K562 (cell line): ENCODE measurements around the gene RSPRY1. TPM values are rescaled to one million over a fixed set of nuclear protein-coding genes. Genes with fewer than 3 reads are reported as not detected.

Experiments
- ATAC-seq: fragments of 200-7000 bp; cut with Tn5 transposase; 3 replicates; pipeline ENCODE4 v1.9.1; 2020; ENCODE audit warnings: moderate library complexity
- BruUV-seq: library from RNA; stranded (reverse); fragments of 400-500 nt; replicated peaks from 2 replicates; lab custom pipeline; 2021; lab: Mats Ljungman, UMichigan
- CTCF ChIA-PET: fragments of 300-600 bp; formaldehyde crosslinking; extraction: SDS; loops from one replicate; lab custom pipeline; 2021; ENCODE audit warnings: low intra/inter-chr PET ratio; lab: Yijun Ruan, JAX
- POLR2A ChIA-PET: fragments of 300-600, 350-650 bp; sonication (Branson Sonifier 250); formaldehyde crosslinking; extraction: SDS; loops from one replicate; lab custom pipeline; 2021; ENCODE audit warnings: antibody characterized with exemption, inconsistent platforms; lab: Yijun Ruan, JAX
- DNase-seq, 4 experiments: peaks; one replicate each; pipeline versions ENCODE4 v3.0.0 to v3.0.0-alpha.2; 2011 to 2018; ENCODE audit warnings: low spot score in 3 of 4, mixed read lengths in 3 of 4; ENCODE audit errors: extremely low read depth in 1 of 4
- FAIRE-seq: peaks from 2 replicates; lab custom pipeline; 2011; peaks lifted over from hg19 to GRCh38; lab: Jason Lieb, UNC
- H2AFZ ChIP-seq: 2 replicates; pipeline ENCODE4 v1.6.0; 2011; ENCODE audit warnings: low read depth, low read length, control low read depth, inconsistent platforms
- H3K27ac ChIP-seq: fragments of 200-600 bp; 3 replicates; pipeline ENCODE4 v1.8.0; 2011; ENCODE audit warnings: low read depth, mild to moderate bottlenecking, control low read depth, inconsistent platforms, low read length, moderate library complexity, mixed read lengths; ENCODE audit errors: extremely low read depth
- H3K27me3 ChIP-seq, 2 experiments: fragments of 300-600 bp in 1 of 2; 2 replicates in 1 of 2; 3 replicates in 1 of 2; pipeline versions ENCODE4 v1.6.0 to v1.8.0; 2011; ENCODE audit warnings: inconsistent platforms in 2 of 2, low read length in 2 of 2, mild to moderate bottlenecking in 1 of 2, mixed read lengths in 1 of 2, moderate library complexity in 1 of 2; ENCODE audit not compliant: control insufficient read depth in 2 of 2, insufficient read depth in 2 of 2
- H3K36me3 ChIP-seq: fragments of 300-600 bp; 3 replicates; pipeline ENCODE4 v1.8.0; 2011; ENCODE audit warnings: mild to moderate bottlenecking, low read length, inconsistent platforms; ENCODE audit not compliant: control insufficient read depth, insufficient read depth
- H3K4me1 ChIP-seq, 2 experiments: fragments of 200-600 bp in 1 of 2; replicated peaks in 1 of 2; 2 replicates in 1 of 2; 3 replicates in 1 of 2; pipeline versions ENCODE4 v1.5.1 to v1.8.0; 2011; ENCODE audit warnings: inconsistent platforms in 2 of 2, low read length in 2 of 2, mild to moderate bottlenecking in 1 of 2, mixed read lengths in 1 of 2, moderate library complexity in 1 of 2; ENCODE audit not compliant: control insufficient read depth in 2 of 2, insufficient read depth in 2 of 2
- H3K4me2 ChIP-seq: 2 replicates; pipeline ENCODE4 v1.6.1; 2011; ENCODE audit warnings: low read length, control low read depth, inconsistent platforms, mixed read lengths; ENCODE audit not compliant: insufficient read depth
- H3K4me3 ChIP-seq: fragments of 200-600 bp; sonication (generic), shearing (Covaris generic); 2 replicates; pipeline ENCODE4 v1.5.1; 2016; ENCODE audit warnings: control low read depth, inconsistent platforms
- H3K79me2 ChIP-seq: fragments of 200-600 bp; 3 replicates; pipeline ENCODE4 v1.8.0; 2011; ENCODE audit warnings: low read length, inconsistent platforms; ENCODE audit not compliant: control insufficient read depth, insufficient read depth
- H3K9ac ChIP-seq, 2 experiments: 2 replicates each; pipeline versions ENCODE4 v1.6.0 to v1.6.1; 2011; ENCODE audit warnings: low read depth in 2 of 2, low read length in 2 of 2, control low read depth in 1 of 2, inconsistent platforms in 1 of 2, mild to moderate bottlenecking in 1 of 2, mixed read lengths in 1 of 2; ENCODE audit not compliant: insufficient read depth in 1 of 2
- H3K9me1 ChIP-seq: one replicate; pipeline ENCODE4 v1.6.0; 2011; ENCODE audit warnings: inconsistent platforms, mild to moderate bottlenecking, low read length, moderate library complexity; ENCODE audit not compliant: control insufficient read depth, insufficient read depth
- H3K9me3 ChIP-seq: replicated peaks from 2 replicates; pipeline ENCODE4 v1.5.1; 2011; ENCODE audit warnings: low read depth, low read length, inconsistent platforms; ENCODE audit not compliant: control insufficient read depth, insufficient read depth
- H4K20me1 ChIP-seq: replicated peaks from 2 replicates; pipeline ENCODE4 v1.6.1; 2011; ENCODE audit warnings: low read length, inconsistent platforms, mixed read lengths; ENCODE audit not compliant: control insufficient read depth, insufficient read depth
- DNMT1 ChIP-seq: fragments of 450-650 bp; IDR thresholded peaks from 2 replicates; pipeline ENCODE4 v1.6.1; 2016; ENCODE audit warnings: antibody characterized with exemption, mild to moderate bottlenecking
- HDAC6 ChIP-seq: IDR thresholded peaks from 2 replicates; pipeline ENCODE4 v1.6.1; 2012; ENCODE audit warnings: low read depth, mild to moderate bottlenecking, control low read depth, inconsistent platforms, low read length, moderate library complexity
- HMBOX1 ChIP-seq: sonication (generic); IDR thresholded peaks from 2 replicates; pipeline ENCODE4 v1.6.1; 2016
- HNRNPH1 ChIP-seq: fragments of 200-400 bp; formaldehyde crosslinking; optimal IDR thresholded peaks from 2 replicates; pipeline ENCODE3; 2017; ENCODE audit warnings: low read depth, mild to moderate bottlenecking, low read length, moderate library complexity
- SMARCB1 ChIP-seq: IDR thresholded peaks from 2 replicates; pipeline ENCODE4 v1.6.1; 2011; ENCODE audit warnings: improper control_type of control experiment, low read depth; ENCODE audit not compliant: insufficient read length
- TAF7 ChIP-seq: fragments of 450-650 bp; IDR thresholded peaks from 2 replicates; pipeline ENCODE4 v1.6.1; 2016; ENCODE audit warnings: missing genetic modification characterization, missing compliant biosample characterization
- TCFL5 ChIP-seq: fragments of 250-450 bp; sonication (Bioruptor Pico); conservative IDR thresholded peaks from 2 replicates; pipeline ENCODE4 v1.6.1; 2021; ENCODE audit warnings: mild to moderate bottlenecking, moderate library complexity, matching md5 sums
- ZMIZ1 ChIP-seq, 2 experiments: fragments of 150-350 bp in 1 of 2; IDR thresholded peaks; 2 replicates each; pipeline ENCODE4 v1.6.1; 2012 to 2016; ENCODE audit warnings: low read depth in 2 of 2, low read length in 2 of 2, mild to moderate bottlenecking in 1 of 2, moderate library complexity in 1 of 2
- ZSCAN29 ChIP-seq: fragments of 450-650 bp; IDR thresholded peaks from 2 replicates; pipeline ENCODE4 v1.6.1; 2017
- WGBS: fragments of 100-300 bp; shearing (Covaris generic); methylation state at CpG from one replicate; pipeline ENCODE4 v1.1.6; 2016; ENCODE audit warnings: low coverage, mixed read lengths; ENCODE audit not compliant: insufficient coverage; ENCODE audit errors: missing lambda C conversion rate; 5-methylcytosine and 5-hydroxymethylcytosine counted together
- in situ Hi-C: fragments of 300-500 bp; cut with MboI; formaldehyde crosslinking; loops from 4 replicates; pipeline ENCODE4 v1.15.0; 2018; ENCODE audit warnings: inconsistent platforms, mixed read lengths
- intact Hi-C: fragments of 100-400 bp; cut with micrococcal nuclease; formaldehyde crosslinking; loops from 2 replicates; pipeline ENCODE4 v1.14.2; 2022
- polyA plus RNA-seq, 8 experiments: library from polyadenylated mRNA; depleted of rRNA in 4 of 8; stranded (reverse) in 5 of 8; unstranded in 3 of 8; fragments of >200 nt; fragmentation: Nextera tagmentation in 2 of 8; fragmentation: Illumina TruSeq in 1 of 8; extraction: Ambion mirVana in 2 of 8; extraction: Trizol in 1 of 8; gene quantifications; 2 replicates each; pipeline versions ENCODE4 v1.2.1 to v1.2.3, GENCODE V29; 2011 to 2014; ENCODE audit warnings: inconsistent platforms in 1 of 8, missing spikeins in 1 of 8
- total RNA-seq, 7 experiments: library from RNA; depleted of rRNA in 6 of 7; stranded (reverse); fragments of >200 nt in 6 of 7; fragmentation: Illumina TruSeq in 2 of 7; extraction: Trizol in 2 of 7; gene quantifications; 2 replicates each; pipeline versions ENCODE4 v1.2.1 to v1.2.3, GENCODE V29; 2011 to 2021; ENCODE audit warnings: low replicate concordance in 1 of 7

RSPRY1 gene
- total and polyA plus RNA-seq, 9 of the 15 experiments (the other 6 are each of a cell fraction or from before 2014, with no cell fraction given), result 10.2 to 27.8 (median 20.8) TPM

DNA sequence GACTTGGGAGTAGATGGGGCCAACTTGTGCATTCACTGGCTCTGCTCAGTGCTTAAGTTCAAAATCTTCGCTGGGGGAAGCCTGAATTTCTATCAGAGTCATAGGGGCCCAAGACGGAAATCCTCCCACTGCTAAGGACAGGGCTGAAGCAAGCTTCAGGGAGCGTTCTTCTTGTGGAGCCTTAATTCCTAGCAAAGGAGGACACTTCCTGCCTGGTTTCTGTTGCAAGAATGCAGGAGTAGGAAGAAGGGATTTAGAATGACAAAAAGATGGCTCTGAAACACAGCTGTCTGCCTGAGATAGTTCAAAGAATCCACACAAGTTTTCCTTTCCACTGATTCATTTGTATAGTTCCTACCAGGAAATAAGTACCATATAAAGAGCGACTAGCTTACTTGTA, 26.7 kb upstream of the RSPRY1 start:
- TF ChIP-seq HMBOX1, result no peak
- TF ChIP-seq HDAC6, result no peak
- TF ChIP-seq ZSCAN29, result no peak
- no peak for TF ChIP-seq TCFL5
- no peak for TF ChIP-seq DNMT1
- Histone ChIP-seq H3K27ac (no peak overlapping the region), H3K4me1 (peaks cover 0 to 2% of the 10 kb centered on the region in 2 experiments; a peak in 1 of 5 replicates), H4K20me1 (no peaks in the 10 kb centered on the region), H3K9ac (no peak overlapping the region), H3K36me3 (peaks cover 82% of the 10 kb centered on the region), H2AFZ (no peak overlapping the region), H3K9me3 (no peaks in the 10 kb centered on the region), H3K4me3 (no peak overlapping the region), H3K27me3 (no peaks in the 10 kb centered on the region), H3K4me2 (no peak overlapping the region), H3K9me1 (no peaks in the 10 kb centered on the region), H3K79me2 (no peaks in the 10 kb centered on the region)
- ChIA-PET POLR2A (interaction anchor here (0.7 kb wide), 1 partner anchor 47 kb away, joined by 3 read pairs; no protein-coding TSS in a partner anchor), CTCF (no interaction called here)
- intact Hi-C loops, result no loop called here
- ATAC-seq, result no peak
- 88% methylated on average over 4 of the region's 4 CpGs for WGBS
- no TSS peak for BruUV-seq
- no peak for DNase-seq
- in situ Hi-C loops, result no loop called here
- FAIRE-seq, result no peak

DNA sequence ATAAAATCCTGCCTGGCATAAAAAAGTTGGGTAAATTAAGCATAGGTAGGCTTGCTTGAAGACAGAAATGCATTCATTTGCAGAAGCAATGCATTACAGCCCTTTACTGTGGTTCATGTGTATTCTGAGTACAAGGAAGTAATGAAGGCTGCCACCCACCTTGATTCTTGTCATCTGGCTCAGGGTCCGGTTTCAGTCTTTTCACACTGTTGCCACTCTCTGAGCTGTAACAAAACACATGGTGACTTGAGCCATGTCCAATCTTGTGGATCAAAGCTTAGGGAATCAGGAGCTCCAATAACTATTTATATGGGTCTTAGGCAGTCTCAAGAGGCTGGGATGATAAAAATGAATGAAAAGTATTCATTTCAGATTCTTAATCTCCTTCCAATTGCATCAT, 22.3 kb upstream of the RSPRY1 start:
- no peaks in the 10 kb centered on the region for H3K9me1 ChIP-seq
- CTCF ChIA-PET, result no interaction called here
- H3K4me2 ChIP-seq, result no peak overlapping the region
- H4K20me1 ChIP-seq, result no peaks in the 10 kb centered on the region
- ATAC-seq, result no peak
- no peak overlapping the region for H2AFZ ChIP-seq
- POLR2A ChIA-PET, result no interaction called here
- H3K4me3 ChIP-seq, result no peak overlapping the region
- no peak for DNase-seq
- intact Hi-C loops (no loop called here), in situ Hi-C loops (no loop called here)
- no peaks in the 10 kb centered on the region for H3K4me1 ChIP-seq
- no peak overlapping the region for H3K9ac ChIP-seq
- H3K27me3 ChIP-seq, result no peaks in the 10 kb centered on the region
- WGBS, result 78% methylated on average over 1 of the region's 1 CpG
- BruUV-seq, result no TSS peak
- no peaks in the 10 kb centered on the region for H3K9me3 ChIP-seq
- H3K27ac ChIP-seq, result no peak overlapping the region
- peaks cover 81% of the 10 kb centered on the region for H3K36me3 ChIP-seq
- no peaks in the 10 kb centered on the region for H3K79me2 ChIP-seq
- FAIRE-seq, result no peak
- TF ChIP-seq HNRNPH1 (no peak), TAF7 (tag) (no peak), SMARCB1 (no peak), ZMIZ1 (IDR thresholded peaks at IDR 0.05; ENCODE audit: low read depth in 2 of 2, low read length in 2 of 2) (no peak)
